ENCODE results near the gene CDKN1B. TPM values are rescaled to one million over a fixed set of nuclear protein-coding genes. Genes with fewer than 3 reads are reported as not detected.

Gene CDKN1B
- total RNA-seq, 3 donors from 2014 or later (not counting 1 experiment from before 2014, with no cell fraction given): 119 to 207 (median 130) TPM

DNA sequence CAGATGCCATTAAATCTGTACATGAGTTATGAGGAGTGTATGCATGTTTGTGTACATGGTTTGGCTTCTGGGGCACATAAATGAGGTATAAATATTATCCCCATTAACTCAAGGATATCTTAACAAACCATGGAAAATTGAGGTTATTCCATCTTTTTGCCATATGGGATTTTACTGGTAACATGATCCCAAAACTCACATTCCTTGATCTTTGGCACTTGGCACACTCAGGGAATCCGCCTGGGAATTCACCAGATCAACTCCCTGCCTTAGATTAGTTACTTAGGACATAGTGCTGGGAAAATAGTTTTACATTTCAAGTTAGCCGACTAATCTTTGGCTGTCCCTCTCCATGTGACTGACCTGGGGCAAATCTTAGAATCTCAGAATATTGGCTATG, 16.9 kb downstream of the CDKN1B start:
- no peak for DNase-seq
- Mint-ChIP-seq H3K9me3 (no peaks in the 10 kb centered on the region), H3K27ac (peak overlapping the region; percentile 87 to 94), H3K27me3 (ENCODE audit: low read depth in 2 of 2) (no peaks in the 10 kb centered on the region), H3K36me3 (no peaks in the 10 kb centered on the region), H3K4me3 (no peak overlapping the region), H3K4me1 (peaks cover 32 to 41% of the 10 kb centered on the region in 2 donors)
- H3K27me3 ChIP-seq (ENCODE audit: control insufficient read depth, insufficient read depth, low read length): no peaks in the 10 kb centered on the region
- H3K4me3 ChIP-seq (ENCODE audit: low read length): no peak overlapping the region
- peaks cover 2% of the 10 kb centered on the region for H3K36me3 ChIP-seq (ENCODE audit: control insufficient read depth, insufficient read depth, low read length)
- TF ChIP-seq, protein P1, sequence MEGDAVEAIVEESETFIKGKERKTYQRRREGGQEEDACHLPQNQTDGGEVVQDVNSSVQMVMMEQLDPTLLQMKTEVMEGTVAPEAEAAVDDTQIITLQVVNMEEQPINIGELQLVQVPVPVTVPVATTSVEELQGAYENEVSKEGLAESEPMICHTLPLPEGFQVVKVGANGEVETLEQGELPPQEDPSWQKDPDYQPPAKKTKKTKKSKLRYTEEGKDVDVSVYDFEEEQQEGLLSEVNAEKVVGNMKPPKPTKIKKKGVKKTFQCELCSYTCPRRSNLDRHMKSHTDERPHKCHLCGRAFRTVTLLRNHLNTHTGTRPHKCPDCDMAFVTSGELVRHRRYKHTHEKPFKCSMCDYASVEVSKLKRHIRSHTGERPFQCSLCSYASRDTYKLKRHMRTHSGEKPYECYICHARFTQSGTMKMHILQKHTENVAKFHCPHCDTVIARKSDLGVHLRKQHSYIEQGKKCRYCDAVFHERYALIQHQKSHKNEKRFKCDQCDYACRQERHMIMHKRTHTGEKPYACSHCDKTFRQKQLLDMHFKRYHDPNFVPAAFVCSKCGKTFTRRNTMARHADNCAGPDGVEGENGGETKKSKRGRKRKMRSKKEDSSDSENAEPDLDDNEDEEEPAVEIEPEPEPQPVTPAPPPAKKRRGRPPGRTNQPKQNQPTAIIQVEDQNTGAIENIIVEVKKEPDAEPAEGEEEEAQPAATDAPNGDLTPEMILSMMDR (IDR thresholded peaks at IDR 0.05): no peak
- WGBS (ENCODE audit: insufficient coverage): 100% methylated on average over 1 of the region's 2 CpGs
- intact Hi-C loops (cut with micrococcal nuclease): no loop called here
- no peaks in the 10 kb centered on the region for H3K9me3 ChIP-seq (ENCODE audit: control insufficient read depth, insufficient read depth, low read length)
- H3K27ac ChIP-seq (ENCODE audit: low read length): no peak overlapping the region
- ATAC-seq: no peak
- H3K4me1 ChIP-seq (ENCODE audit: control insufficient read depth, insufficient read depth, low read length): peaks cover 31% of the 10 kb centered on the region

DNA sequence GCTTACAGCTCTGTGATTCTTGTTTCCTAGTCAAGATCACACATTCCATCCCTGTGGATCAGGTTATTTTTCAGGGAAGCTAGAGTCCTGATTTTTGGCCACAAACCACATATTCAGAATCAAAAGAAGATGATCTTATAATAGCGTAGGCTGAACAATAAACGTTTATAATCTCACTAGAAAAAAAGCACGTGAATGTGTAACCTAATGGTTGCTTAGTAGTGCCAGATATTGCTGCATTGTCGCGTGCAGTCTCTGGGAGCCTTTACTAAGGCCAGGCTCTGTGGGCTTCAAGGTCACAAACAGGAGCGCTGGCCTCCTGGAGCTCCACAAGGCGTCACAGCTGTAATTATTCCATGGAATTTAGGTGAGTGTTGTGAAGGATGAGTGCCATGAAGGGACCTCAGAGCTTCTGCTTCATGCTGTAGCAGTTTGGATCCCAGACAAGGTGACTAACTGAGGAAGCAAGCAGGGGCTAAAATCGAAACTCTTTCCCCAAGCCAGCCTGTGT, 17.4 kb downstream of the CDKN1B start:
- WGBS (ENCODE audit: insufficient coverage): 79% methylated on average over 8 of the region's 8 CpGs
- ATAC-seq: no peak
- intact Hi-C loops (cut with micrococcal nuclease): no loop called here

DNA sequence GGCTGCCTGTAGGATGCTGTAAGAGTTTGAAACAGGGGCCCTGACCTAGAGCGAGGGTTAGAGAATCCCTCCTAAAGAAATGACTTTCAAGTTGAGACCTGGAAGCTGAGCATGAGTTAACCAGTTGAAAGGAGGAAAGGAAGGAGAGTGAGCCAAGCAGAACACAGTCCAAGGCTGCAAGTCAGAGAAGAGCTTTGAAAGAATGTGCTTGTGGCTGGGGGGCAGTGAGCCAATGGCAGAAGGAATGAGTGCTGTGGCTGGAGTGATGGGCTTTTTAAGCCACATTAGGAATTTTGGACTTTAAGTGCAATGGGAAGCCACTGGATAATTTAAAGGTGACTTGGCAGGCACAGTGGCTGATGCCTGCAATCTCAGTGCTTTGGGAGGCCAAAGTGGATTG, 18.1 kb downstream of the CDKN1B start:
- Histone ChIP-seq H3K4me1 (ENCODE audit: control insufficient read depth, insufficient read depth, low read length) (peaks cover 27% of the 10 kb centered on the region), H3K9me3 (ENCODE audit: control insufficient read depth, insufficient read depth, low read length) (no peaks in the 10 kb centered on the region), H3K27ac (ENCODE audit: low read length) (peak overlapping the region; percentile 92), H3K27me3 (ENCODE audit: control insufficient read depth, insufficient read depth, low read length) (no peaks in the 10 kb centered on the region), H3K4me3 (ENCODE audit: low read length) (no peak overlapping the region), H3K36me3 (ENCODE audit: control insufficient read depth, insufficient read depth, low read length) (peaks cover 2% of the 10 kb centered on the region)
- TF ChIP-seq, protein P1 (IDR thresholded peaks at IDR 0.05): no peak
- WGBS (ENCODE audit: insufficient coverage): 83% methylated on average over 1 of the region's 1 CpG
- intact Hi-C loops (cut with micrococcal nuclease): no loop called here
- ATAC-seq (no peak), DNase-seq (no peak)
- Mint-ChIP-seq H3K27ac (peak overlapping the region; percentile 87 to 94), H3K4me3 (peak overlapping the region; percentile 60), H3K36me3 (no peaks in the 10 kb centered on the region), H3K9me3 (no peaks in the 10 kb centered on the region), H3K4me1 (peaks cover 31 to 34% of the 10 kb centered on the region in 2 donors), H3K27me3 (ENCODE audit: low read depth in 2 of 2) (no peaks in the 10 kb centered on the region)

More for the DNA sequence above, 17.4 kb downstream of the CDKN1B start:
- Mint-ChIP-seq H3K4me1 (peaks cover 31 to 40% of the 10 kb centered on the region in 2 donors), H3K27me3 (ENCODE audit: low read depth in 2 of 2) (no peaks in the 10 kb centered on the region), H3K36me3 (no peaks in the 10 kb centered on the region), H3K27ac (peak overlapping the region; percentile 87 to 94), H3K9me3 (no peaks in the 10 kb centered on the region), H3K4me3 (no peak overlapping the region)
- H3K9me3 ChIP-seq (ENCODE audit: control insufficient read depth, insufficient read depth, low read length): no peaks in the 10 kb centered on the region
- TF ChIP-seq, protein P1 (IDR thresholded peaks at IDR 0.05): no peak
- peak overlapping the region; percentile 92 for H3K27ac ChIP-seq (ENCODE audit: low read length)
- no peaks in the 10 kb centered on the region for H3K27me3 ChIP-seq (ENCODE audit: control insufficient read depth, insufficient read depth, low read length)
- H3K4me3 ChIP-seq (ENCODE audit: low read length): no peak overlapping the region
- no peak for DNase-seq
- H3K36me3 ChIP-seq (ENCODE audit: control insufficient read depth, insufficient read depth, low read length): peaks cover 2% of the 10 kb centered on the region
- H3K4me1 ChIP-seq (ENCODE audit: control insufficient read depth, insufficient read depth, low read length): peaks cover 27% of the 10 kb centered on the region
